ENCODE results near the gene HEATR5A.
"Not testable (repeated sequence)": the region's sequence is repeated elsewhere in the genome, so short reads cannot be mapped to it uniquely, and the experiment has no call there.

HEATR5A gene

GRCh38 chr14:31261859-31262731 is 158.3 kb downstream of the HEATR5A start:
- no peak overlapping the region for H3K27ac ChIP-seq
- TF ChIP-seq CTCF (IDR thresholded peaks at IDR 0.05): no peak
- no peak for TF ChIP-seq ZFX (IDR thresholded peaks at IDR 0.05; ENCODE audit: borderline replicate concordance)

GRCh38 chr14:31261523-31261858 is 158.9 kb downstream of the HEATR5A start:
- TF ChIP-seq ZFX (IDR thresholded peaks at IDR 0.05; ENCODE audit: borderline replicate concordance): no peak
- TF ChIP-seq CTCF (IDR thresholded peaks at IDR 0.05): no peak
- H3K27ac ChIP-seq: no peak overlapping the region

GRCh38 chr14:31259040-31259435 is 161.3 kb downstream of the HEATR5A start:
- not testable (repeated sequence) for H3K27ac ChIP-seq

- H3K27ac ChIP-seq: peak overlapping the region; percentile 65
- TF ChIP-seq CTCF (IDR thresholded peaks at IDR 0.05) (no peak), ZFX (IDR thresholded peaks at IDR 0.05; ENCODE audit: borderline replicate concordance) (no peak)
These were observed 161.8 kb downstream of the HEATR5A start for GRCh38 chr14:31258427-31259039.

- 0 out of 2 replicates have a peak, but pooled peaks have one; percentile 7 for TF ChIP-seq CTCF (IDR thresholded peaks at IDR 0.05)
- peak overlapping the region; percentile 65 for H3K27ac ChIP-seq
These were observed 162.6 kb downstream of the HEATR5A start for GRCh38 chr14:31257554-31258426.

- no peak overlapping the region for H3K27ac ChIP-seq
- TF ChIP-seq ZFX (IDR thresholded peaks at IDR 0.05; ENCODE audit: borderline replicate concordance): no peak
These were observed 163.2 kb downstream of the HEATR5A start for GRCh38 chr14:31257244-31257553.

- no peak overlapping the region for H3K27ac ChIP-seq
- TF ChIP-seq CTCF (IDR thresholded peaks at IDR 0.05): no peak
- TF ChIP-seq ZFX (IDR thresholded peaks at IDR 0.05; ENCODE audit: borderline replicate concordance): no peak
These were observed 163.7 kb downstream of the HEATR5A start for GRCh38 chr14:31256534-31257243.

GRCh38 chr14:31255918-31256317 is 164.4 kb downstream of the HEATR5A start:
- not testable (repeated sequence) for H3K27ac ChIP-seq
